Activated CD4-positive, alpha-beta memory T cell treated with anti-CD3 and anti-CD28 coated beads for 36 hours (primary cell): ENCODE results near the gene KCNK6. TPM values are rescaled to one million over a fixed set of nuclear protein-coding genes. Genes with fewer than 3 reads are reported as not detected.

Experiments used
- CTCF ChIA-PET: fragments of 350-600 bp; sonication (Branson Sonifier 250); formaldehyde crosslinking; loops from one replicate; lab custom pipeline; 2021; ENCODE audit warnings: antibody characterized with exemption, inconsistent platforms; lab: Charles Lee
- POLR2A ChIA-PET: fragments of 350-600 bp; sonication (Branson Sonifier 250); formaldehyde crosslinking; loops from one replicate; lab custom pipeline; 2021; ENCODE audit warnings: antibody characterized with exemption; lab: Charles Lee
- DNase-seq: peaks from one replicate; pipeline ENCODE4 v3.0.0-alpha.2; 2020
- H3K27ac Mint-ChIP-seq: one replicate; pipeline ENCODE4 v1.8.0; 2021; ENCODE audit warnings: mixed read lengths
- H3K27me3 Mint-ChIP-seq: one replicate; pipeline ENCODE4 v1.8.0; 2021; ENCODE audit warnings: mixed read lengths
- H3K36me3 Mint-ChIP-seq: one replicate; pipeline ENCODE4 v1.8.0; 2021; ENCODE audit warnings: mixed read lengths
- H3K4me1 Mint-ChIP-seq: one replicate; pipeline ENCODE4 v1.8.0; 2021; ENCODE audit warnings: low read depth, mixed read lengths
- H3K4me3 Mint-ChIP-seq: one replicate; pipeline ENCODE4 v1.8.0; 2021; ENCODE audit warnings: mild to moderate bottlenecking, mixed read lengths
- H3K9me3 Mint-ChIP-seq: one replicate; pipeline ENCODE4 v1.8.0; 2021; ENCODE audit warnings: mixed read lengths
- intact Hi-C: fragments of 100-400 bp; cut with micrococcal nuclease; formaldehyde crosslinking; loops from one replicate; pipeline ENCODE4 v1.15.1; 2023
- total RNA-seq, 2 experiments: library from RNA; stranded (reverse); gene quantifications; one replicate each; pipeline ENCODE4 v1.2.3, GENCODE V29; 2021

KCNK6 gene
- 1 to 10 TPM; 9.2 to 9.9 TPM for total RNA-seq

GRCh38 chr19:38319421-38320258 lies at the start of gene KCNK6:
Gene KCNK6, plus strand, starts transcription at chr19:38319845. Its CDS starts 106 bp downstream, at chr19:38319951.
- no peaks in the 10 kb centered on the region for H3K27me3 Mint-ChIP-seq
- H3K27ac Mint-ChIP-seq, result peak within 1 kb of the TSS; percentile 28
- H3K4me3 Mint-ChIP-seq, result peak within 1 kb of the TSS; percentile 79
- no peaks in the 10 kb centered on the region for H3K9me3 Mint-ChIP-seq
- CTCF ChIA-PET, result interaction anchor here (1.0 to 2.9 kb wide), 6 partner anchors 16 to 177 kb away, joined by 3 to 17 read pairs (median 4); partner anchors contain the start of genes CATSPERG and PSMD8
- peak; percentile 64 for DNase-seq
- intact Hi-C loops, result loop anchor here (5.0 kb wide), 3 partner anchors 68 to 542 kb away; partner anchors contain the start of genes GGN, SIPA1L3, SPRED3 and WDR87
- POLR2A ChIA-PET, result interaction anchor here (1.1 to 1.3 kb wide), 2 partner anchors 16 to 55 kb away, joined by 3 read pairs; partner anchors contain the start of genes CATSPERG and SPINT2
- no peaks in the 10 kb centered on the region for H3K36me3 Mint-ChIP-seq
- peaks cover 41% of the 10 kb centered on the region for H3K4me1 Mint-ChIP-seq

- Mint-ChIP-seq H3K4me3 (no peak overlapping the region), H3K27ac (no peak overlapping the region), H3K36me3 (no peaks in the 10 kb centered on the region), H3K4me1 (peaks cover 19% of the 10 kb centered on the region), H3K27me3 (no peaks in the 10 kb centered on the region), H3K9me3 (no peaks in the 10 kb centered on the region)
- no peak for DNase-seq
- ChIA-PET CTCF (no interaction called here), POLR2A (no interaction called here)
- intact Hi-C loops, result no loop called here
Observed at GRCh38 chr19:38270587-38271167, 49.0 kb upstream of the KCNK6 start.

GRCh38 chr19:38273499-38273898 lies 46.1 kb upstream of the KCNK6 start:
- CTCF ChIA-PET, result no interaction called here
- Mint-ChIP-seq H3K27me3 (no peaks in the 10 kb centered on the region), H3K4me3 (no peak overlapping the region), H3K27ac (no peak overlapping the region), H3K9me3 (no peaks in the 10 kb centered on the region), H3K36me3 (no peaks in the 10 kb centered on the region), H3K4me1 (peaks cover 7% of the 10 kb centered on the region)
- DNase-seq, result no peak
- POLR2A ChIA-PET, result interaction anchor here (0.7 kb wide), 1 partner anchor 8 kb away, joined by 3 read pairs; no protein-coding TSS in a partner anchor
- intact Hi-C loops, result no loop called here

- CTCF ChIA-PET, result interaction anchor here (0.6 kb wide), 1 partner anchor 193 kb away, joined by 4 read pairs; no protein-coding TSS in a partner anchor
- peaks cover 7% of the 10 kb centered on the region for H3K4me1 Mint-ChIP-seq
- intact Hi-C loops, result no loop called here
- no peak overlapping the region for H3K4me3 Mint-ChIP-seq
- no peaks in the 10 kb centered on the region for H3K36me3 Mint-ChIP-seq
- H3K27ac Mint-ChIP-seq, result no peak overlapping the region
- POLR2A ChIA-PET, result no interaction called here
- no peaks in the 10 kb centered on the region for H3K9me3 Mint-ChIP-seq
- H3K27me3 Mint-ChIP-seq, result no peaks in the 10 kb centered on the region
- no peak for DNase-seq
Observed at GRCh38 chr19:38274739-38275138, 44.9 kb upstream of the KCNK6 start.

- Mint-ChIP-seq H3K4me3 (no peak overlapping the region), H3K27me3 (no peaks in the 10 kb centered on the region), H3K27ac (no peak overlapping the region), H3K36me3 (no peaks in the 10 kb centered on the region), H3K9me3 (no peaks in the 10 kb centered on the region), H3K4me1 (peaks cover 5% of the 10 kb centered on the region)
- ChIA-PET POLR2A (no interaction called here), CTCF (no interaction called here)
- DNase-seq, result no peak
- intact Hi-C loops, result no loop called here
Observed at GRCh38 chr19:38276942-38277517, 42.6 kb upstream of the KCNK6 start.

GRCh38 chr19:38277549-38277948 lies 42.1 kb upstream of the KCNK6 start:
- no peaks in the 10 kb centered on the region for H3K27me3 Mint-ChIP-seq
- H3K4me3 Mint-ChIP-seq, result no peak overlapping the region
- peaks cover 10% of the 10 kb centered on the region for H3K4me1 Mint-ChIP-seq
- H3K36me3 Mint-ChIP-seq, result no peaks in the 10 kb centered on the region
- no peak for DNase-seq
- no peak overlapping the region for H3K27ac Mint-ChIP-seq
- intact Hi-C loops, result no loop called here
- POLR2A ChIA-PET, result interaction anchor here (0.6 kb wide), 1 partner anchor 426 kb away, joined by 5 read pairs; no protein-coding TSS in a partner anchor
- H3K9me3 Mint-ChIP-seq, result no peaks in the 10 kb centered on the region
- CTCF ChIA-PET, result interaction anchor here (0.6 kb wide), 1 partner anchor 64 kb away, joined by 3 read pairs; no protein-coding TSS in a partner anchor

GRCh38 chr19:38277969-38278680 lies 41.5 kb upstream of the KCNK6 start:
- POLR2A ChIA-PET, result interaction anchor here (0.6 kb wide), 2 partner anchors 34 to 427 kb away, joined by 3 to 5 read pairs; no protein-coding TSS in a partner anchor
- CTCF ChIA-PET, result interaction anchor here (0.6 kb wide), 2 partner anchors 64 to 285 kb away, joined by 3 read pairs; no protein-coding TSS in a partner anchor
- intact Hi-C loops, result no loop called here
- peaks cover 11% of the 10 kb centered on the region for H3K4me1 Mint-ChIP-seq
- no peaks in the 10 kb centered on the region for H3K36me3 Mint-ChIP-seq
- H3K27me3 Mint-ChIP-seq, result no peaks in the 10 kb centered on the region
- DNase-seq, result no peak
- no peak overlapping the region for H3K4me3 Mint-ChIP-seq
- H3K9me3 Mint-ChIP-seq, result no peaks in the 10 kb centered on the region
- H3K27ac Mint-ChIP-seq, result no peak overlapping the region

- intact Hi-C loops, result no loop called here
- Mint-ChIP-seq H3K36me3 (no peaks in the 10 kb centered on the region), H3K4me3 (no peak overlapping the region), H3K27ac (no peak overlapping the region), H3K4me1 (peaks cover 11% of the 10 kb centered on the region), H3K9me3 (no peaks in the 10 kb centered on the region), H3K27me3 (no peaks in the 10 kb centered on the region)
- ChIA-PET CTCF (interaction anchor here (0.6 kb wide), 1 partner anchor 286 kb away, joined by 3 read pairs; no protein-coding TSS in a partner anchor), POLR2A (interaction anchor here (0.6 kb wide), 1 partner anchor 35 kb away, joined by 3 read pairs; no protein-coding TSS in a partner anchor)
- DNase-seq, result no peak
Observed at GRCh38 chr19:38278751-38279150, 40.9 kb upstream of the KCNK6 start.

- no peaks in the 10 kb centered on the region for H3K27me3 Mint-ChIP-seq
- H3K27ac Mint-ChIP-seq, result no peak overlapping the region
- intact Hi-C loops, result no loop called here
- H3K4me3 Mint-ChIP-seq, result no peak overlapping the region
- no peak for DNase-seq
- no peaks in the 10 kb centered on the region for H3K9me3 Mint-ChIP-seq
- H3K4me1 Mint-ChIP-seq, result peaks cover 11% of the 10 kb centered on the region
- CTCF ChIA-PET, result no interaction called here
- POLR2A ChIA-PET, result no interaction called here
- no peaks in the 10 kb centered on the region for H3K36me3 Mint-ChIP-seq
Observed at GRCh38 chr19:38280030-38280921, 39.4 kb upstream of the KCNK6 start.

GRCh38 chr19:38281811-38282566 lies 37.7 kb upstream of the KCNK6 start:
- intact Hi-C loops, result no loop called here
- no peak for DNase-seq
- H3K36me3 Mint-ChIP-seq, result peaks cover 2% of the 10 kb centered on the region
- peak overlapping the region; percentile 75 for H3K27ac Mint-ChIP-seq
- H3K9me3 Mint-ChIP-seq, result no peaks in the 10 kb centered on the region
- peaks cover 11% of the 10 kb centered on the region for H3K4me1 Mint-ChIP-seq
- no peak overlapping the region for H3K4me3 Mint-ChIP-seq
- CTCF ChIA-PET, result interaction anchor here (1.1 kb wide), 1 partner anchor 38 kb away, joined by 3 read pairs; no protein-coding TSS in a partner anchor
- POLR2A ChIA-PET, result no interaction called here
- no peaks in the 10 kb centered on the region for H3K27me3 Mint-ChIP-seq
